ENCODE measurements around the gene NELL1.

NELL1 gene

GRCh38 chr11:21615955-21616371, 946.6 kb downstream of the NELL1 start:
- DNase-seq (ENCODE audit: insufficient read length, low spot score) (no peak), FAIRE-seq (no peak)
- no peak for TF ChIP-seq CTCF (IDR thresholded peaks at IDR 0.05; ENCODE audit: insufficient read depth, missing control alignments)

GRCh38 chr11:21622566-21622965, 953.2 kb downstream of the NELL1 start:
- FAIRE-seq = no peak
- no peak for TF ChIP-seq CTCF (IDR thresholded peaks at IDR 0.05; ENCODE audit: insufficient read depth, missing control alignments)
- DNase-seq (ENCODE audit: insufficient read length, low spot score) = no peak

- DNase-seq (ENCODE audit: insufficient read length, low spot score) (no peak), FAIRE-seq (peak; percentile 73)
- no peak for TF ChIP-seq CTCF (IDR thresholded peaks at IDR 0.05; ENCODE audit: insufficient read depth, missing control alignments)
Observed at GRCh38 chr11:21622995-21623394, 953.6 kb downstream of the NELL1 start.

All from D721Med (cell line).